Measurements from ENCODE around the gene MARVELD3.

The MARVELD3 gene

GRCh38 chr16:71623597-71623996, 2.4 kb upstream of the MARVELD3 start:
- DNase-seq: no peak

- DNase-seq: no peak
These were observed 702 bp upstream of the MARVELD3 start for GRCh38 chr16:71625113-71625850.

- no peak for DNase-seq
These were observed 852 bp downstream of the MARVELD3 start for GRCh38 chr16:71626858-71627213.

- DNase-seq: peak in 1 of 2 experiments; percentile 30
These were observed 1.8 kb downstream of the MARVELD3 start for GRCh38 chr16:71627731-71628181.

GRCh38 chr16:71628810-71629209, 2.8 kb downstream of the MARVELD3 start:
- DNase-seq: peak in 1 of 2 experiments; percentile 14

- DNase-seq: peak in 1 of 2 experiments; percentile 13
These were observed 3.5 kb downstream of the MARVELD3 start for GRCh38 chr16:71629278-71630016.

GRCh38 chr16:71630808-71631207, 4.8 kb downstream of the MARVELD3 start:
- no peak for DNase-seq

- DNase-seq: no peak
These were observed 5.8 kb downstream of the MARVELD3 start for GRCh38 chr16:71631776-71632175.

- no peak for DNase-seq
These were observed 9.6 kb downstream of the MARVELD3 start for GRCh38 chr16:71635632-71636031.

GRCh38 chr16:71637398-71637797, 11.4 kb downstream of the MARVELD3 start:
- DNase-seq: no peak

- peak; percentile 19 to 54 for DNase-seq
These were observed 19.5 kb downstream of the MARVELD3 start for GRCh38 chr16:71645450-71645849.

- no peak for DNase-seq
These were observed 21.4 kb downstream of the MARVELD3 start for GRCh38 chr16:71647391-71647790.

- DNase-seq: peak in 1 of 2 experiments; percentile 14
These were observed 22.2 kb downstream of the MARVELD3 start for GRCh38 chr16:71648162-71648561.

GRCh38 chr16:71648921-71649320, 22.9 kb downstream of the MARVELD3 start:
- DNase-seq: no peak

GRCh38 chr16:71649704-71650103, 23.7 kb downstream of the MARVELD3 start:
- no peak for DNase-seq

GRCh38 chr16:71658771-71659170, 32.8 kb downstream of the MARVELD3 start:
- no peak for DNase-seq

GRCh38 chr16:71659471-71659870, 33.5 kb downstream of the MARVELD3 start:
- no peak for DNase-seq

GRCh38 chr16:71666264-71666663, 40.3 kb downstream of the MARVELD3 start:
- DNase-seq: no peak

GRCh38 chr16:71666928-71667707, 41.1 kb downstream of the MARVELD3 start:
- no peak for DNase-seq

- no peak for DNase-seq
These were observed 44.0 kb downstream of the MARVELD3 start for GRCh38 chr16:71669926-71670536.

- DNase-seq: no peak
These were observed 44.6 kb downstream of the MARVELD3 start for GRCh38 chr16:71670537-71670936.

GRCh38 chr16:71671165-71671564, 45.2 kb downstream of the MARVELD3 start:
- no peak for DNase-seq

- DNase-seq: no peak
These were observed 46.1 kb downstream of the MARVELD3 start for GRCh38 chr16:71672125-71672524.
